ENCODE data around the gene KCNF1.

DNA sequence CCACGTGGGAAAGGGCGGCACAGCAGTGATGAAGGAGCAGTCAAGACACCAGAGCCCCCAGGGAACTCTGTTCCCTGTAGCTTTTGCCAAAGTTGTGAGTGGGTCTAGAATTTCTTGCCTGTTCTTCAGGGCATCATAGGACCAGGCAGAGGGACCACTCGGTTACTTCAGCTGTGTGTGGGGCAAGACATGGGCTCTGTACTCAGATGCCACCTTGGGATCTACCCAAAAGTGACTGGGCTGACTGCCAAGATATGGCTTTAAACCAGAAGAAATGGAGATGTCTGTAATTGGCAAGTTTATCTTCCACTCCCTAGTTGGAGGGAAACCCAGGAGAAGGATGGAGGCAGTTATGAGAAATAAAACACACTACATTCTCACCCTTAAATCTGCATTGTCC lies 29.6 kb downstream of the KCNF1 start:
- TF ChIP-seq, protein P1, sequence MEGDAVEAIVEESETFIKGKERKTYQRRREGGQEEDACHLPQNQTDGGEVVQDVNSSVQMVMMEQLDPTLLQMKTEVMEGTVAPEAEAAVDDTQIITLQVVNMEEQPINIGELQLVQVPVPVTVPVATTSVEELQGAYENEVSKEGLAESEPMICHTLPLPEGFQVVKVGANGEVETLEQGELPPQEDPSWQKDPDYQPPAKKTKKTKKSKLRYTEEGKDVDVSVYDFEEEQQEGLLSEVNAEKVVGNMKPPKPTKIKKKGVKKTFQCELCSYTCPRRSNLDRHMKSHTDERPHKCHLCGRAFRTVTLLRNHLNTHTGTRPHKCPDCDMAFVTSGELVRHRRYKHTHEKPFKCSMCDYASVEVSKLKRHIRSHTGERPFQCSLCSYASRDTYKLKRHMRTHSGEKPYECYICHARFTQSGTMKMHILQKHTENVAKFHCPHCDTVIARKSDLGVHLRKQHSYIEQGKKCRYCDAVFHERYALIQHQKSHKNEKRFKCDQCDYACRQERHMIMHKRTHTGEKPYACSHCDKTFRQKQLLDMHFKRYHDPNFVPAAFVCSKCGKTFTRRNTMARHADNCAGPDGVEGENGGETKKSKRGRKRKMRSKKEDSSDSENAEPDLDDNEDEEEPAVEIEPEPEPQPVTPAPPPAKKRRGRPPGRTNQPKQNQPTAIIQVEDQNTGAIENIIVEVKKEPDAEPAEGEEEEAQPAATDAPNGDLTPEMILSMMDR (IDR thresholded peaks at IDR 0.05), result no peak
- TF ChIP-seq POLR2A (IDR thresholded peaks at IDR 0.05), result no peak
- TF ChIP-seq POLR2AphosphoS5 (IDR thresholded peaks at IDR 0.05), result no peak
